ENCODE results near the gene GCNT1.
"Not testable (repeated sequence)": the region's sequence is repeated elsewhere in the genome, so short reads cannot be mapped to it uniquely, and the experiment has no call there.

The GCNT1 gene

GRCh38 chr9:76486151-76486550 is 27.2 kb downstream of the GCNT1 start:
- no peaks in the 10 kb centered on the region for H3K27me3 ChIP-seq (ENCODE audit: control insufficient read depth in 2 of 2, insufficient read depth in 2 of 2, low read length in 2 of 2)
- H3K4me1 ChIP-seq (ENCODE audit: control insufficient read depth in 2 of 2, insufficient read depth in 2 of 2, low read length in 2 of 2) = no peaks in the 10 kb centered on the region
- no peak overlapping the region for H3K9ac ChIP-seq (ENCODE audit: low read depth in 1 of 2, low read length in 2 of 2)
- H3K27ac ChIP-seq (ENCODE audit: low read depth in 2 of 2, low read length in 2 of 2) = no peak overlapping the region
- H3K36me3 ChIP-seq (ENCODE audit: control insufficient read depth in 2 of 2, insufficient read depth in 2 of 2, low read length in 2 of 2) = no peaks in the 10 kb centered on the region
- no peak overlapping the region for H3K4me3 ChIP-seq (ENCODE audit: low read length in 2 of 2)
- H3K9me3 ChIP-seq (ENCODE audit: control insufficient read depth in 2 of 2, low read length in 2 of 2) = no peaks in the 10 kb centered on the region

- Histone ChIP-seq H3K4me1 (ENCODE audit: control insufficient read depth in 2 of 2, insufficient read depth in 2 of 2, low read length in 2 of 2) (no peaks in the 10 kb centered on the region), H3K36me3 (ENCODE audit: control insufficient read depth in 2 of 2, insufficient read depth in 2 of 2, low read length in 2 of 2) (peaks cover 0 to 3% of the 10 kb centered on the region in 2 donors), H3K9me3 (ENCODE audit: control insufficient read depth in 2 of 2, low read length in 2 of 2) (no peaks in the 10 kb centered on the region), H3K27ac (ENCODE audit: low read depth in 2 of 2, low read length in 2 of 2) (no peak overlapping the region), H3K4me3 (ENCODE audit: low read length in 2 of 2) (no peak overlapping the region), H3K9ac (ENCODE audit: low read depth in 1 of 2, low read length in 2 of 2) (no peak overlapping the region), H3K27me3 (ENCODE audit: control insufficient read depth in 2 of 2, insufficient read depth in 2 of 2, low read length in 2 of 2) (no peaks in the 10 kb centered on the region)
Observed at GRCh38 chr9:76490249-76490990, 31.4 kb downstream of the GCNT1 start.

- not testable (repeated sequence) for H3K27ac ChIP-seq (ENCODE audit: low read depth in 2 of 2, low read length in 2 of 2); H3K36me3 ChIP-seq (ENCODE audit: control insufficient read depth in 2 of 2, insufficient read depth in 2 of 2, low read length in 2 of 2); H3K27me3 ChIP-seq (ENCODE audit: control insufficient read depth in 2 of 2, insufficient read depth in 2 of 2, low read length in 2 of 2)
Observed at GRCh38 chr9:76491056-76491455, 32.1 kb downstream of the GCNT1 start.

GRCh38 chr9:76493496-76493895 is 34.5 kb downstream of the GCNT1 start:
- H3K27me3 ChIP-seq (ENCODE audit: control insufficient read depth in 2 of 2, insufficient read depth in 2 of 2, low read length in 2 of 2); H3K27ac ChIP-seq (ENCODE audit: low read depth in 2 of 2, low read length in 2 of 2); H3K4me1 ChIP-seq (ENCODE audit: control insufficient read depth in 2 of 2, insufficient read depth in 2 of 2, low read length in 2 of 2); H3K4me3 ChIP-seq (ENCODE audit: low read length in 2 of 2); H3K9me3 ChIP-seq (ENCODE audit: control insufficient read depth in 2 of 2, low read length in 2 of 2); H3K9ac ChIP-seq (ENCODE audit: low read depth in 1 of 2, low read length in 2 of 2); H3K36me3 ChIP-seq (ENCODE audit: control insufficient read depth in 2 of 2, insufficient read depth in 2 of 2, low read length in 2 of 2): not testable (repeated sequence)

More at GRCh38 chr9:76491056-76491455, 32.1 kb downstream of the GCNT1 start:
- not testable (repeated sequence) for H3K4me3 ChIP-seq (ENCODE audit: low read length in 2 of 2); H3K9ac ChIP-seq (ENCODE audit: low read depth in 1 of 2, low read length in 2 of 2); H3K4me1 ChIP-seq (ENCODE audit: control insufficient read depth in 2 of 2, insufficient read depth in 2 of 2, low read length in 2 of 2); H3K9me3 ChIP-seq (ENCODE audit: control insufficient read depth in 2 of 2, low read length in 2 of 2)

GRCh38 chr9:76500061-76500460 is 41.1 kb downstream of the GCNT1 start:
- peaks cover 19 to 21% of the 10 kb centered on the region in 2 donors for H3K36me3 ChIP-seq (ENCODE audit: control insufficient read depth in 2 of 2, insufficient read depth in 2 of 2, low read length in 2 of 2)
- H3K9ac ChIP-seq (ENCODE audit: low read depth in 1 of 2, low read length in 2 of 2) = no peak overlapping the region
- H3K27ac ChIP-seq (ENCODE audit: low read depth in 2 of 2, low read length in 2 of 2) = no peak overlapping the region

GRCh38 chr9:76502746-76503145 is 43.8 kb downstream of the GCNT1 start:
- Histone ChIP-seq H3K4me3 (ENCODE audit: low read length in 2 of 2) (no peak overlapping the region), H3K4me1 (ENCODE audit: control insufficient read depth in 2 of 2, insufficient read depth in 2 of 2, low read length in 2 of 2) (no peaks in the 10 kb centered on the region), H3K36me3 (ENCODE audit: control insufficient read depth in 2 of 2, insufficient read depth in 2 of 2, low read length in 2 of 2) (peaks cover 19 to 20% of the 10 kb centered on the region in 2 donors), H3K27me3 (ENCODE audit: control insufficient read depth in 2 of 2, insufficient read depth in 2 of 2, low read length in 2 of 2) (no peaks in the 10 kb centered on the region), H3K27ac (ENCODE audit: low read depth in 2 of 2, low read length in 2 of 2) (no peak overlapping the region), H3K9me3 (ENCODE audit: control insufficient read depth in 2 of 2, low read length in 2 of 2) (no peaks in the 10 kb centered on the region), H3K9ac (ENCODE audit: low read depth in 1 of 2, low read length in 2 of 2) (no peak overlapping the region)

More at GRCh38 chr9:76500061-76500460, 41.1 kb downstream of the GCNT1 start:
- no peak overlapping the region for H3K4me3 ChIP-seq (ENCODE audit: low read length in 2 of 2)
- H3K27me3 ChIP-seq (ENCODE audit: control insufficient read depth in 2 of 2, insufficient read depth in 2 of 2, low read length in 2 of 2) = no peaks in the 10 kb centered on the region
- no peaks in the 10 kb centered on the region for H3K9me3 ChIP-seq (ENCODE audit: control insufficient read depth in 2 of 2, low read length in 2 of 2)
- no peaks in the 10 kb centered on the region for H3K4me1 ChIP-seq (ENCODE audit: control insufficient read depth in 2 of 2, insufficient read depth in 2 of 2, low read length in 2 of 2)

- no peak overlapping the region for H3K4me3 ChIP-seq (ENCODE audit: low read length in 2 of 2)
- H3K27ac ChIP-seq (ENCODE audit: low read depth in 2 of 2, low read length in 2 of 2) = no peak overlapping the region
- H3K9ac ChIP-seq (ENCODE audit: low read depth in 1 of 2, low read length in 2 of 2) = no peak overlapping the region
- no peaks in the 10 kb centered on the region for H3K4me1 ChIP-seq (ENCODE audit: control insufficient read depth in 2 of 2, insufficient read depth in 2 of 2, low read length in 2 of 2)
- H3K27me3 ChIP-seq (ENCODE audit: control insufficient read depth in 2 of 2, insufficient read depth in 2 of 2, low read length in 2 of 2) = no peaks in the 10 kb centered on the region
- no peaks in the 10 kb centered on the region for H3K9me3 ChIP-seq (ENCODE audit: control insufficient read depth in 2 of 2, low read length in 2 of 2)
- no peaks in the 10 kb centered on the region for H3K36me3 ChIP-seq (ENCODE audit: control insufficient read depth in 2 of 2, insufficient read depth in 2 of 2, low read length in 2 of 2)
Observed at GRCh38 chr9:76510041-76510440, 51.1 kb downstream of the GCNT1 start.

GRCh38 chr9:76510446-76510845 is 51.5 kb downstream of the GCNT1 start:
- Histone ChIP-seq H3K9me3 (ENCODE audit: control insufficient read depth in 2 of 2, low read length in 2 of 2) (no peaks in the 10 kb centered on the region), H3K9ac (ENCODE audit: low read depth in 1 of 2, low read length in 2 of 2) (no peak overlapping the region), H3K36me3 (ENCODE audit: control insufficient read depth in 2 of 2, insufficient read depth in 2 of 2, low read length in 2 of 2) (no peaks in the 10 kb centered on the region), H3K4me1 (ENCODE audit: control insufficient read depth in 2 of 2, insufficient read depth in 2 of 2, low read length in 2 of 2) (no peaks in the 10 kb centered on the region), H3K27me3 (ENCODE audit: control insufficient read depth in 2 of 2, insufficient read depth in 2 of 2, low read length in 2 of 2) (no peaks in the 10 kb centered on the region), H3K4me3 (ENCODE audit: low read length in 2 of 2) (no peak overlapping the region), H3K27ac (ENCODE audit: low read depth in 2 of 2, low read length in 2 of 2) (no peak overlapping the region)

GRCh38 chr9:76512826-76513225 is 53.8 kb downstream of the GCNT1 start:
- no peaks in the 10 kb centered on the region for H3K36me3 ChIP-seq (ENCODE audit: control insufficient read depth in 2 of 2, insufficient read depth in 2 of 2, low read length in 2 of 2)
- no peaks in the 10 kb centered on the region for H3K4me1 ChIP-seq (ENCODE audit: control insufficient read depth in 2 of 2, insufficient read depth in 2 of 2, low read length in 2 of 2)
- H3K9ac ChIP-seq (ENCODE audit: low read depth in 1 of 2, low read length in 2 of 2) = no peak overlapping the region
- H3K9me3 ChIP-seq (ENCODE audit: control insufficient read depth in 2 of 2, low read length in 2 of 2) = no peaks in the 10 kb centered on the region
- H3K27me3 ChIP-seq (ENCODE audit: control insufficient read depth in 2 of 2, insufficient read depth in 2 of 2, low read length in 2 of 2) = no peaks in the 10 kb centered on the region
- no peak overlapping the region for H3K4me3 ChIP-seq (ENCODE audit: low read length in 2 of 2)
- H3K27ac ChIP-seq (ENCODE audit: low read depth in 2 of 2, low read length in 2 of 2) = no peak overlapping the region

- H3K4me1 ChIP-seq (ENCODE audit: control insufficient read depth in 2 of 2, insufficient read depth in 2 of 2, low read length in 2 of 2) = no peaks in the 10 kb centered on the region
- no peaks in the 10 kb centered on the region for H3K27me3 ChIP-seq (ENCODE audit: control insufficient read depth in 2 of 2, insufficient read depth in 2 of 2, low read length in 2 of 2)
- no peaks in the 10 kb centered on the region for H3K36me3 ChIP-seq (ENCODE audit: control insufficient read depth in 2 of 2, insufficient read depth in 2 of 2, low read length in 2 of 2)
- H3K9me3 ChIP-seq (ENCODE audit: control insufficient read depth in 2 of 2, low read length in 2 of 2) = no peaks in the 10 kb centered on the region
- no peak overlapping the region for H3K27ac ChIP-seq (ENCODE audit: low read depth in 2 of 2, low read length in 2 of 2)
- no peak overlapping the region for H3K4me3 ChIP-seq (ENCODE audit: low read length in 2 of 2)
- H3K9ac ChIP-seq (ENCODE audit: low read depth in 1 of 2, low read length in 2 of 2) = no peak overlapping the region
Observed at GRCh38 chr9:76516350-76516749, 57.4 kb downstream of the GCNT1 start.

All from mucosa of rectum (tissue), 2 donors.